Activated naive CD8-positive, alpha-beta T cell treated with anti-CD3 and anti-CD28 coated beads for 36 hours (primary cell): ENCODE measurements around the gene CCDC88B. TPM values are rescaled to one million over a fixed set of nuclear protein-coding genes. Genes with fewer than 3 reads are reported as not detected.
"Not testable (repeated sequence)": the region's sequence is repeated elsewhere in the genome, so short reads cannot be mapped to it uniquely, and the experiment has no call there.

Experiments used
- DNase-seq: peaks from one replicate; pipeline ENCODE4 v3.0.0; 2021
- H3K27ac Mint-ChIP-seq: one replicate; pipeline ENCODE4 v1.8.0; 2022; ENCODE audit warnings: mild to moderate bottlenecking, moderate library complexity, mixed read lengths
- H3K27me3 Mint-ChIP-seq: one replicate; pipeline ENCODE4 v1.8.0; 2022; ENCODE audit warnings: mild to moderate bottlenecking, mixed read lengths
- H3K36me3 Mint-ChIP-seq: one replicate; pipeline ENCODE4 v1.8.0; 2021; ENCODE audit warnings: mild to moderate bottlenecking, mixed read lengths
- H3K4me1 Mint-ChIP-seq: one replicate; pipeline ENCODE4 v1.8.0; 2021; ENCODE audit warnings: mixed read lengths
- H3K4me3 Mint-ChIP-seq: one replicate; pipeline ENCODE4 v1.8.0; 2022; ENCODE audit warnings: mild to moderate bottlenecking, moderate library complexity, mixed read lengths
- H3K9me3 Mint-ChIP-seq: one replicate; pipeline ENCODE4 v1.8.0; 2022; ENCODE audit warnings: mixed read lengths
- total RNA-seq, 2 experiments: library from RNA; stranded (reverse); gene quantifications; one replicate each; pipeline ENCODE4 v1.2.3, GENCODE V29; 2021

The CCDC88B gene
- total RNA-seq, 2 experiments from 2014 or later = 73.5 to 74.5 TPM

DNA sequence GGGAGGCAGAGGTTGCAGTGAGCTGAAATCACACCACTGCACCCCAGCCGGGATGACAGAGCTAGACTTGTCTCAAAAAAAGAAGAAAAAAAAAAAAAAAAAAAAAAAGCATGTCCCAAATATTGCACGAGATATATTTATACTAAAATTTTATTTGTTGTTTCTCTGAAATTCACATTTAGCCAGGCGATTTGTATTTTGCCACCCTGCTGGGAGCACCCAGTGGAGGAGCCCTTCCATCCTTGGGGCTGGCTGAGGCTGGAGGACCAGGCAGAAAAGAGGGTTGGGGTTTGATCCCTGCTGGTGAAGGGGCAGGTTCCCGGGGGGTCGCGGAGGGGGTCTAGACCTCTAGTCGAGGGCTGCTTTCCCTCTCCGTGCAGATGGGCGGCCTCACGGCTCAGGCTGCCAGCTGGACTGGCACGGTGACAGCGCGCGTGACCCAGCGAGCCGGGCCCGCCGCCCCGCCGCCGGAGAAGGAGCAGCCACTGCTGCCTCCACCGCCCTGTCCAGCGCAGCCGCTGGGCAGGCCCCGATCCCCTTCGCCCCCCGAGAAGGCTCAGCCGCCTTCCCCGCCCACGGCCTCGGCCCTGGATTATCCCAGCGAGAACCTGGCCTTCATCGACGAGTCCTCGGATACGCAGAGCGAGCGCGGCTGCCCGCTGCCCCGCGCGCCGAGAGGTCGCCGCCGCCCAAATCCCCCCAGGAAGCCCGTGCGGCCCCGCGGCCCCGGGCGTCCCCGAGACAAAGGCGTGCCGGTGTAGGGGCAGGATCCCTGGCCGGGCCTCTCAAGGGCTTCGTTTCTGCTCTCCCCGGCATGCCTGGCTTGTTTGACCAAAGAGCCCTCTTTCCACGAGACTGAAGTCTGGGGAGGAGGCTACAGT lies 40.8 kb upstream of the CCDC88B start:
- H3K36me3 Mint-ChIP-seq = no peaks in the 10 kb centered on the region
- H3K4me3 Mint-ChIP-seq = peak overlapping the region; percentile 45
- H3K27me3 Mint-ChIP-seq = peaks cover 88% of the 10 kb centered on the region
- DNase-seq = no peak
- H3K4me1 Mint-ChIP-seq = peaks cover 23% of the 10 kb centered on the region
- no peaks in the 10 kb centered on the region for H3K9me3 Mint-ChIP-seq
- H3K27ac Mint-ChIP-seq = no peak overlapping the region

DNA sequence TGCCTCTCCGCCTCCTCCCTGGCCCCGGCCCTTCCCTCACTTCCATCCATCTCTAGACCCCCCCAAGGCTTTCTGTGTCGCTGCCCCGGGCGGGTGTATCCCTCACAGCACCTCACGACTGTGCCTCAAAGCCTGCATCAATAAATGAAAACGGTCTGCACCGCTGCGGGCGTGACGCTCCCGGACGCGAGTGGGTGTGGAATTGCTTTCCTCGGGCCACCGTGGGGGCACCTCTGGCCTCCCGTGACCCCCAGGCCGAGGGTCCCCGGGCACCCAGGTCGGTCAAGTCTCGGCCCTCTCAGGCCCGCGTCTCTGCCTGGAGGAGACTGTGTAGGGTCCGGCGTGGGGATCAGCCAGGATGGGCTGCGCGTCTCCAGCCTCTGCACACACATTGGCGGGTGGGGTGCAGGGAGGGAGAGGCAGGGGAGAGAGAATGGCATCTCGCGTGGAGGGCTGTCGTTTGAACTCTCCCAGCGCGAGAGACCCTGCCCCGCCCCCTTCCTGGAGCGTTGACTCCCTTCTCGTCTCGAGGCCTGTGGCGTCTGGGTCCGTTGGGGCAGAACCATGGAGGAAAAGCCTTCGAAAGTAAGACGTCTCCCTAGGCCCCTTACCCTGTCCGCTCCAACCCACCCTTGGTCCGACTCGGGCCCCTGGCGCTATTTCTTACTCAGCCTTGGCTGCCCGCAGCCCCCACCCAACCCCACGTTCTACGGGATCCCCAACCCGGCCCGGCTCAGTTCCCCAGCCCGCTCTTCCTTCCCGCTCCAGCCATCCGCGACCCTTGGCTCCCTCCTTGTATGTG lies 40.0 kb upstream of the CCDC88B start, which contains the start of gene CATSPERZ:
Gene CATSPERZ, plus strand, starts transcription at position 512 of the 802 bp plus-strand sequence. Its CDS starts 53 bp downstream, at position 565.
- no peak for DNase-seq
- Mint-ChIP-seq H3K27ac (no peak within 1 kb of the TSS), H3K36me3 (no peaks in the 10 kb centered on the region), H3K4me1 (peaks cover 28% of the 10 kb centered on the region), H3K27me3 (peaks cover 80% of the 10 kb centered on the region), H3K4me3 (peak within 1 kb of the TSS; percentile 61), H3K9me3 (no peaks in the 10 kb centered on the region)

DNA sequence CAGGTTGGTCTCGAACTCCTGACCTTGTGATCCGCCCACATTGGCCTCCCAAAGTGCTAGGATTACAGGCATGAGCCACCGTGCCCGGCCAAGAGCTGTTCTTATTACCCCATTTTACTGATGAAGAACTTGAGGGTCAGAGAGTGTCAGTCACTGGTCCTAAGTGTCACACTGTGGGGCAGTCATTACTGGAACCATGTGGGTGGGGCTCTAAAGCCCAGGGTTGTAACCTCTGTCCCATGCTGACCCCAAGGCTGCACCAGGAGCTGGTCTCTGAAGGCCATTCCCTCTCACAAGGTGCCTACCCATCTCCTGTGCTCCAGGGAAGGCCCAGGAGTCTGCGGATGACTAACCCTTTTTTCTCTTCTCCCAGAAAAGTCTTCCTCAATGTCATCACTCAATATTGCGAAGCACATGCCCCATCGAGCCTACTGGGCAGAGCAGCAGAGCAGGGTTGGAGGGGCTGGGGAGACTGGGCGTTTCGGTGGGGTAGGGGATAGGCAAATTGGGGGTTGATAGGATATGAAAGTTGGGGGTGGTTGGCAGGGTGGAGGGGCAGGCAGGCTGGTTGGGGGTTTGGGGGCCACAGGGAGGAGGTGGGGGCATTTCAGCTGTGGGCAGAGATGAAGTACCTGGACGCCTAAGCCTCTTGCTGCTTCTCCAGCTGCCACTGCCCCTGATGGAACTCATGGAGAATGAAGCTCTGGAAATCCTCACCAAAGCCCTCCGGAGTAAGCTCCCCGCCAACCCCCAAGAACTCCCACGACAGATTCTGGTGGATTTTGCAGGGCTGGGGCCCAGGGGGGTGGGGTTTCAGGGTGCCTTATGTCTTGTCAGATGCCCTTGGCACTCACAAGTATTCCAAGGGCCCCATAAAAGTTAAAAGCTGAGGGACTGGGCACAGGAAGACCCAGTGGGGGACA lies 36.6 kb upstream of the CCDC88B start:
- Mint-ChIP-seq H3K27ac (no peak overlapping the region), H3K4me1 (peaks cover 31% of the 10 kb centered on the region)
- DNase-seq = no peak

DNA sequence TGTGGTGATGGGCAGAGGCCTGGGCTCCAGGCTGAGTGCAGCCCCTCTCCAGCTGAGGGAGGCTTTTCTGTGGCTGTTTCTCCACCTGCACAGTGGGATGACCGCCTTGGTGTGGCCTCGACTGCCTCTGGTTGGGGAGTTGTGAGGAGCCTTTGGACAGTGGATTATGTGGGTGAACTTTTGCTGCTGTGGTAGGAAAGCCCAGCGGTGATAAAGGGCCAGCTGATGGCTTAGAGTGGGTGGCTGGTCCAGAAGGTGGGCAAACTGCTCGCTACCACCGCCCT lies 36.0 kb upstream of the CCDC88B start:
- Mint-ChIP-seq H3K27ac (peak overlapping the region; percentile 98), H3K4me3 (peak overlapping the region; percentile 86), H3K27me3 (peaks cover 40% of the 10 kb centered on the region), H3K36me3 (peaks cover 14% of the 10 kb centered on the region), H3K4me1 (peaks cover 31% of the 10 kb centered on the region), H3K9me3 (no peaks in the 10 kb centered on the region)
- no peak for DNase-seq

More for the DNA sequence above, 36.6 kb upstream of the CCDC88B start:
- H3K4me3 Mint-ChIP-seq = peak overlapping the region; percentile 86
- H3K9me3 Mint-ChIP-seq = no peaks in the 10 kb centered on the region
- peaks cover 14% of the 10 kb centered on the region for H3K36me3 Mint-ChIP-seq
- H3K27me3 Mint-ChIP-seq = peaks cover 46% of the 10 kb centered on the region

DNA sequence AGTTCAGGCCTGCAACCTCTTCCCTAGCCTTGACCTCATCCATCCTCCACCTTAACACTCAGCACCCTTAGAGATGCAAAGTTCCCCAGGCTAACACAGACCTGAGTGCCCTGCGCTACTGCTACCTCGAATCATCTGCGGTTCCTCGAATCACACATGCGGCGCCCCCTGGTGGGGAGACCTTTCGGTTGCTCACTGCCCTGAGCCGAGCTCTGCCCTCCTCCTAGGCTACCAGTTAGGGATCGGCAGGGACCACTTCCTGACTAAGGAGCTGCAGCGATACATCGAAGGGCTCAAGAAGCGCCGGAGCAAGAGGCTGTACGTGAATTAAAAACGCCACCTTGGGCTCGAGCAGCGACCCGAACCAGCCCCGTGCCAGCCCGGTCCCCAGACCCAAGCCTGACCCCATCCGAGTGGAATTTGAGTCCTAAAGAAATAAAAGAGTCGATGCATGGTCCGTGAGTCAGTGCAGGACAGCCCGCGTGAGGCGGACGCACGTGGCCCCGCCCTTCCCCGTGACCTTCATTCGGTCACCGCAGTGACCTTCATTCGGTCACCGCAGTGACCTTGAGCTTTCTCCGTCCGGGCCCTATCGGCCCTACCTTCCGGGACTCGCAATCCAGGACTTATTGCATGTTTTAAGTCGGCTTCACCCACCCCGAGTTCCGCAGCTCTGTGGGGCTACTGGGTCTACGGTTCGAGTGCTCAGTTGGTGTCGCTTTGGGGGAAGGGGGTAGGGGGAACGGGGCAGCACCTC lies 35.5 kb upstream of the CCDC88B start:
- Mint-ChIP-seq H3K4me3 (peak overlapping the region; percentile 86), H3K36me3 (peaks cover 14% of the 10 kb centered on the region), H3K27me3 (peaks cover 35% of the 10 kb centered on the region), H3K4me1 (peaks cover 31% of the 10 kb centered on the region), H3K27ac (peak overlapping the region; percentile 98), H3K9me3 (no peaks in the 10 kb centered on the region)
- peak; percentile 94 for DNase-seq

DNA sequence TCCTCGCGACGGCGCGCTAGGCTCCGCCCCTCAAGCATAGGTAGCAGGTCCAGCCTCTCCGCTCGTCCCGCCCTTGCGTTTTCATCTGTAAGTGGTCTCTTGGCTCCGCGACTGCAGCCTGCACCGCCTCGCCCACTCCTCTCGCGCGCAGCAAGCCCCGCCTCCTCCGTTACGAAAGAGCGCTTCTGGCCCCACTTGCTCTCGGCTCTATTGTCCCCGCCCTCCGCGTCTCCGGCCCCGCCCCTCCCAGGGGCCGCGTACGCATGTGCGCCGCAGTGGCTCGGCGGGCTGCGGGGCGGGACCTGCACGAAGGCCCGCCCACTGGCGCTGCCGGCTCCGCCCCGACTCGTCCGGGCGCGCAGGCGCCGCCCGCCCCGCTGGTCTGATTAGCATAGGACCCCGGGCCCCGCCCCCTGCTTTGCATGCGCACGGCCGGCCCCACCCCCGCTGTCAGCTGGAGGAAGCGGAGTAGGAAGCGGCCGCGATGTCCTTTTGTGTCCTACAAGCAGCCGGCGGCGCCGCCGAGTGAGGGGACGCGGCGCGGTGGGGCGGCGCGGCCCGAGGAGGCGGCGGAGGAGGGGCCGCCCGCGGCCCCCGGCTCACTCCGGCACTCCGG lies 34.8 kb upstream of the CCDC88B start, which contains the start of gene ESRRA:
Gene ESRRA, plus strand, starts transcription at position 450 of the 616 bp plus-strand sequence. CDS start 1,656 bp downstream, outside the sequence.
- peak within 1 kb of the TSS; percentile 98 for H3K27ac Mint-ChIP-seq
- no peaks in the 10 kb centered on the region for H3K9me3 Mint-ChIP-seq
- H3K4me1 Mint-ChIP-seq = peaks cover 32% of the 10 kb centered on the region
- peaks cover 28% of the 10 kb centered on the region for H3K27me3 Mint-ChIP-seq
- peak; percentile 100 for DNase-seq
- H3K36me3 Mint-ChIP-seq = peaks cover 16% of the 10 kb centered on the region
- peak within 1 kb of the TSS; percentile 98 for H3K4me3 Mint-ChIP-seq

DNA sequence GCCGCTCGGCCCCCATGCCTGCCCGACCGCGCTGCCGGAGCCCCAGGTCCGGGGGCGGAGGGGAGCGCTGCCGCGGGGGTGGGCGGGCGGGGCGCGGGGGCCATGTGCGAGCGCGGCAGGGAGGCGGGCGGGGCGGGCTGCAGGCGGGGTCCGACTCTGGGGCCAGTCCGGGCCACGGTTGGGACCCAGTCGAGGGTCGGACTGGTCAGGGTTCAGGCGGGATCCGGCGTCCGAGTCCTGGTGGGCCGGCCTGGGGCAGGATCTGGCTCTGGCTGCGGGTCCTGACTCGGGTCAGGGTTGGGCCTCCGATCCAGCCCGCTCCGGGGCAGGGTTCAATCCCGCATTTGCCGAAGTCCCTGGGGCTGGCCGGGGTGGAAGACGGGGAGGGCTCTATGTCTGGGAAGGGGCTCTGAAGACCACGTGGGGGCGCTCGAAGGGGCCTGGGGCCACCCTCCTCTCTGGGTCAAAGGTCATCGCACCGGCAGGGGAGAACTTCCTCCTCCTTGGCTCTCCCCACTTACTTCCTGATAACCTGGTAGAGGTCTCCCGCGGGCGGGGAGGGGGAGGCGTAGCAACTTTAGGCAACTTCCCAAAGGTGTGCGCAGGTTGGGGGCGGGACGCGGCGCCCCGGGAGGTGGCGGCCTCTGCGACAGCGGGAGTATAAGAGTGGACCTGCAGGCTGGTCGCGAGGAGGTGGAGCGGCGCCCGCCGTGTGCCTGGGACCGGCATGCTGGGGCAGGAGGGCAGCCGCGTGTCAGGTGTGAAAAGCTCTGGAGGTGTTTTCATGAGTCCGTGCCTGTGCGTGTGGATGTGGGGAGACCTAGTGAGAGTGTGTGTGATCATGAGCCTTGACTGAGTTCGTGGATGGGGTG lies 34.1 kb upstream of the CCDC88B start:
- H3K36me3 Mint-ChIP-seq = peaks cover 17% of the 10 kb centered on the region
- H3K9me3 Mint-ChIP-seq = no peaks in the 10 kb centered on the region
- peaks cover 21% of the 10 kb centered on the region for H3K27me3 Mint-ChIP-seq
- DNase-seq = peak; percentile 76
- H3K4me1 Mint-ChIP-seq = peaks cover 27% of the 10 kb centered on the region
- H3K27ac Mint-ChIP-seq = peak overlapping the region; percentile 96
- peak overlapping the region; percentile 98 for H3K4me3 Mint-ChIP-seq

DNA sequence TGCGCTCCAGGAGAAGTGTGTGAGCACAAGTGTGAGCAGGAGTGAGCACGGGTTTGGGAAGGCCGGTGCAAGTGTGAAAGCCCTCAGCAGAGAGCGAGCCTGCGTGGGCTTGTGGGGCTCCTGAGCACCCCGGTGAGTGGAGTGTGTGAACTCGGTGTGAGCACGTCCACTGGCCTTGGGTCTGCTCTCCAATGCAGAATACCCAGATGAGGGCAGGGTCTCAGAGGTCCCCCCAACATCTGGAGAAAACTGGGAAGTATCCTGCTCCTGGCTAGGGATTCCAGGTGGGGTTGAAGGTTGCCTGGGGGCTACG lies 33.5 kb upstream of the CCDC88B start:
- peak overlapping the region; percentile 98 for H3K4me3 Mint-ChIP-seq
- H3K27me3 Mint-ChIP-seq = peaks cover 15% of the 10 kb centered on the region
- peak overlapping the region; percentile 96 for H3K27ac Mint-ChIP-seq
- no peak for DNase-seq
- H3K36me3 Mint-ChIP-seq = peaks cover 17% of the 10 kb centered on the region
- H3K4me1 Mint-ChIP-seq = peaks cover 27% of the 10 kb centered on the region
- H3K9me3 Mint-ChIP-seq = no peaks in the 10 kb centered on the region

DNA sequence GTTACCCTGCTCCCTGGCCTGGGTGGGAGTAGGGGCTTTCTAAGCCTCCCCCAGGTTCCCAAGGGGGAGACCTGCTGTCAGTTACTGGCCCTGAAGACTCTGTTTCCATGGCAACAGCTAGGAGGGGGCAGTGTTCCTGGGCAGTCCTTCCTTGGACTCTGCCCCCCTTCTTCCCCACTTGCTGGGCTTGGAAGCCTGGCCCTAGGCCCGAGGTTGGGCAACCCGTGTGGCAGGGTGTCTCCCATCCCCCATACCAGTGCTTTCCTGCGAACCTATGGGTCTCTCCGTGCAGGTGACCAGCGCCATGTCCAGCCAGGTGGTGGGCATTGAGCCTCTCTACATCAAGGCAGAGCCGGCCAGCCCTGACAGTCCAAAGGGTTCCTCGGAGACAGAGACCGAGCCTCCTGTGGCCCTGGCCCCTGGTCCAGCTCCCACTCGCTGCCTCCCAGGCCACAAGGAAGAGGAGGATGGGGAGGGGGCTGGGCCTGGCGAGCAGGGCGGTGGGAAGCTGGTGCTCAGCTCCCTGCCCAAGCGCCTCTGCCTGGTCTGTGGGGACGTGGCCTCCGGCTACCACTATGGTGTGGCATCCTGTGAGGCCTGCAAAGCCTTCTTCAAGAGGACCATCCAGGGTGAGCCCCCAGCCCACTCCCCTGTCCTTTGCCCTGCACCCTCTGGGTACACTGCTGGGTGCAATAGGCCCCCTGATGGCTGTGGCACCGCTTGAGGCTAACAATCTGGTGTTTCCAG lies 33.0 kb upstream of the CCDC88B start:
- Mint-ChIP-seq H3K4me3 (peak overlapping the region; percentile 98), H3K9me3 (no peaks in the 10 kb centered on the region), H3K27me3 (peaks cover 10% of the 10 kb centered on the region), H3K27ac (peak overlapping the region; percentile 96), H3K36me3 (peaks cover 17% of the 10 kb centered on the region), H3K4me1 (peaks cover 27% of the 10 kb centered on the region)
- DNase-seq = no peak

DNA sequence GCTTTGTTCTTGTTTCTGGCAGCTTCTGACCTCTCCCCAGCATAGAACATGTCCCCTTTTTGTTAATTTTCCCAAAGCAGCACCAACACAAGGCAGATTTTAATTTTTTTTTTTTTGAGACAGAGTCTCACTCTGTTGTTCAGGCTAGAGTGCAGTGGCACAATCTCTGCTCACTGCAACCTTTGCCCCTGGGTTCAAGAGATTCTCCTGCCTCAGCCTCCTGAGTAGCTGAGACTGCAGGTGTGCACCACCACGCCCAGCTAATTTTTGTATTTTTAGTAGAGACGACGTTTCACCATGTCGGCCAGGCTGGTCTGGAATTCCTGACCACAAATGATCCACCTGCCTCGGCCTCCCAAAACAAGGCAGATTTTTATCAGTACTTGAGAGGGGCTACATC lies 32.2 kb upstream of the CCDC88B start:
- DNase-seq, H3K27me3 Mint-ChIP-seq, H3K9me3 Mint-ChIP-seq: not testable (repeated sequence)
- H3K4me3 Mint-ChIP-seq = peak overlapping the region; percentile 22
- peaks cover 17% of the 10 kb centered on the region for H3K36me3 Mint-ChIP-seq
- H3K27ac Mint-ChIP-seq = peak overlapping the region; percentile 7
- peaks cover 31% of the 10 kb centered on the region for H3K4me1 Mint-ChIP-seq

DNA sequence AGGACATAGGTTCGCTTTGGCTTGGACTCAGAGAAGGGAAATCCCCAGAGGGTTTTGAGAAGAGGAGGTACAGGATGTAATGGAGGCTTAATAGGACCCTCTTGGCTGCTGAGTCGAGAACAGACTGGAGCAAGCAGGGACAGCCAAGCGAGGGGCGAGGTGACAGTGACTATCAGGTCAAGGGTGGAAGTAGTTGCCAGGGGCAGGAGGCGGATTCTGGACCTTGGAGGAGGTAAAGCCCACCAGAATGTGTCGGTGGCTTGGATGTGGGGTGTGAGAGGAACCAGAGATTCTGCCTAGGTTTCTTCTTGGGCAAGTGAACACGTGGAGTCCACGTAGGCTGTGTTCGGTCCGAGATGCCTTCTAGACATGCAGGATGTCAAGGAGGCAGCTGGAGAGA lies 27.1 kb upstream of the CCDC88B start:
- Mint-ChIP-seq H3K4me1 (peaks cover 33% of the 10 kb centered on the region), H3K9me3 (no peaks in the 10 kb centered on the region), H3K4me3 (no peak overlapping the region), H3K27me3 (no peaks in the 10 kb centered on the region), H3K27ac (peak overlapping the region; percentile 74), H3K36me3 (peaks cover 26% of the 10 kb centered on the region)
- DNase-seq = no peak

DNA sequence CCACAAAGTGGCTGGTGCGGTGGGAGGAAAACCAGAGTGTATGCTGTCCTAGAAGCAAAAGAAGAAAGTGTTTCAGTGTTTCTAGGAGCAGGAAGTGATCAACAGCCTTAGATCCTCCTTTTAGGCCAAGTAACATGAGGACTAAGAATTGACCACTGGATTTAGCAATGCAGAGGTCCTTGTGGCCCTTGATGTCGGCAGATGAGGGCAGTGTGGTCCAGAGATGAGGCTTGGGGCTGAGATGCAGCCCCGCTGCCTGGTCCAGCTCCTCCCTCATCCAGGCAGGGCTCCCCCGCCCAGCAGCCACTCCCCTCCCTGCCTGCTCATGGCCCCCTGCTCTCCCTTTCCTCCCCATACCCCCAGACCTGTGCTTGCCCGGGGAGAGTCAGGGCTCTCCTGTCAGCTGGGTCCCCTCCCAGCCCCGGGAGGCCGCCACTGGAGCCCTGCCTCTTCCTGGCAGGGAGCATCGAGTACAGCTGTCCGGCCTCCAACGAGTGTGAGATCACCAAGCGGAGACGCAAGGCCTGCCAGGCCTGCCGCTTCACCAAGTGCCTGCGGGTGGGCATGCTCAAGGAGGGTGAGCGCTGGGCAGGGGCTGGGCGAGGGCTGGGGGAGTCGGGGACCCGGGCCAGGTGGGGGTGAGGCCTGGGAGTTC lies 26.4 kb upstream of the CCDC88B start:
- H3K27ac Mint-ChIP-seq = peak overlapping the region; percentile 74
- peaks cover 25% of the 10 kb centered on the region for H3K36me3 Mint-ChIP-seq
- no peak for DNase-seq
- no peak overlapping the region for H3K4me3 Mint-ChIP-seq
- H3K4me1 Mint-ChIP-seq = peaks cover 34% of the 10 kb centered on the region
- H3K9me3 Mint-ChIP-seq = no peaks in the 10 kb centered on the region
- H3K27me3 Mint-ChIP-seq = no peaks in the 10 kb centered on the region
